CD4-positive, alpha-beta T cell treated with Interleukin-10 for 1 hour (primary cell): ENCODE data around the gene KIF2C.
"Not testable (repeated sequence)": the region's sequence is repeated elsewhere in the genome, so short reads cannot be mapped to it uniquely, and the experiment has no call there.

Source experiments
- DNase-seq: peaks from one replicate; pipeline ENCODE4 v3.0.0-alpha.2; 2020

The KIF2C gene

DNA sequence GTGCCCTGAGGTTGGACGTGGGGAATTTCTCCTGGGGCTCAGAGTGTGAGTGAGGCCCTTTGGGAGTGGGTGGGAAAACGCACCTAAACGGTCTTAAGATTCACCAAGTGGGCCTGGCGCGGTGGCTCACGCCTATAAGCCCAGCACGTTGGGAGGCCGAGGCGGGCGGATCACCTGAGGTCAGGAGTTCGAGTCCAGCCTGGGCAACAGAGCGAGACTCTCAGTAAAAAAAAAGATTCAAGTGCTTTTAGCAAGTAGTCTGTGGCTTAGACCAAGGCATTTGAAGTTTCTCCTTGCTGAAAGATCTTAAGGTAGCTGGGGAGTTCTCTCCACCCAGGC is 37.1 kb downstream of the KIF2C start:
- no peak for DNase-seq

DNA sequence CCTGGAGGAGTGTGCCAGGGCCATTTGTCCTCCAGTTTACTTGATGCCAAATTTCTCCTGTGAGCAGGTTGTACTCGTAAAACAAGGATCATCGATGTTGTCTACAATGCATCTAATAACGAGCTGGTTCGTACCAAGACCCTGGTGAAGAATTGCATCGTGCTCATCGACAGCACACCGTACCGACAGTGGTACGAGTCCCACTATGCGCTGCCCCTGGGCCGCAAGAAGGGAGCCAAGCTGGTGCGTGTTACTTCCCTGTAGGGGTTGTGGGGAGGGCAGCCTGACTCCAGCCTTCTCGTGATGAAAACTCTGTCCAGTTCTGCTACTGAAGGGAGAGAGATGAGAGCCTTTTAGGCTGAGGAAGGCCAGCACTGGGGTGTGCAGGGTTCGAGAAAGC is 37.9 kb downstream of the KIF2C start:
- DNase-seq, result no peak

- no peak for DNase-seq
Measured at GRCh38 chr1:44777969-44778635, 38.5 kb downstream of the KIF2C start.

DNA sequence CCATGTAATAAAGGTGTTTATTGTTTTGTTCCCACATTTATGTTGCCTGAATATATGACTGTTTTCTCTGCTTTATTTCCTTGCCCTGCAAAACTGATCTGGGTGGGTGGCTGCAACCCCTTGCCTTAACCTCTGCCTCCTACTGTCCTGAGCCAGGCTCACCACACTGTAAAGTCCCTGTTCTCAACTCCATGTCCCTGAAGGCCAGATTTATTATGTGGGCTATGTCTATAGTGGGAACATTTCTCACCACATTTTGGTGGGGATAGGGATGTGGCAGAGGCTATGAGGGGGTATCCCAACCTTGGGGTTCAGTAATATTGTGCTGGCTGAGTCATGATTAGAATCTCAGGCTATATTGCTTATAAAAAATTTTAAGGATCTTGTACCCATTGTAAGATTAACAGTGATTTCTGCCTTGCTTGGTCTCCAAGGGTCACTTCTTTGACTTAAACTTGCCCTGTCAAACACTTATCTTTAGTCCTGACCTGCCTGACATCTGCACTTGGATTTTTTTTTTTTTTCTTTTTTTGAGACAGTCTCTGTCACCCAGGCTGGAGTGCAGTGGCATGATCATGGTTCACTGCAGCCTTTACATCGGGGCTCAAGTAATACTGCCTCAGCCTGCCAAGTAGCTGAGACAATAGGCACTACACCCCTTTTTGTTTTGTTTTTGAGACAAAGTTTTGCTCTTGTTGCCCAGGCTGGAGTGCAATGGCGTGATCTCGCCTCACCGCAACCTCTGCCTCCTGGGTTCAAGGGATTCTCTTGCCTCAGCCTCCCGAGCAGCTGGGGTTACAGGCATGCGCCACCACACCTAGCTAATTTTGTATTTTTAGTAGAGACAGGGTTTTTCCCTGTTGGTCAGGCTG is 39.3 kb downstream of the KIF2C start:
- no peak for DNase-seq

DNA sequence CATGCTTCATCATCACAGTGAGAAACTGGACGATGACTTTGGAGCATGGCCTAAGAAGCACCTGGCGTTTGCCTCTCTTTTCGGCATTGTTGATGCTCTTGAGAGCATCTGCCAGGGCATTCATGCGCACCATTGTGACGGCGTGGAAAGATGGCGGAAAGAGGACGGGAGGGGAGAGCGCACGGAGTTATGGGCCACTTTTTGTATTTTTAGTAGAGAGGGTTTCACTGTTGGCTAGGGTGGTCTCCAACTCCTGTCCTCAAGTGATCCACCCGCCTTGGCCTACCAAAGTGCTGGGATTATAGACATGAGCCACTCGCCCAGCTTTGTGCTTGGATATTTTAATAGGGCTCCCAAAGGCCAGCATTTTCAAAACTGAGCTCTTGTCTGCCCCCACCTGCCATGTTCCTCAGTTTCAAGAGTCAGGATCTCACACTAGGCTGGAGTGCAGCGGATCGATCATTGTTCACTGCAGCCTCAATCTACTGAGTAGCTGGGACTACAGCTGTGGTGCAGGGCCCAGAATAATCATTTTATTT is 41.0 kb downstream of the KIF2C start:
- DNase-seq, result no peak

- no peak for DNase-seq
Measured at GRCh38 chr1:44783697-44784093, 44.1 kb downstream of the KIF2C start.

- peak; percentile 44 for DNase-seq
Measured at GRCh38 chr1:44784094-44785028, 44.7 kb downstream of the KIF2C start.

DNA sequence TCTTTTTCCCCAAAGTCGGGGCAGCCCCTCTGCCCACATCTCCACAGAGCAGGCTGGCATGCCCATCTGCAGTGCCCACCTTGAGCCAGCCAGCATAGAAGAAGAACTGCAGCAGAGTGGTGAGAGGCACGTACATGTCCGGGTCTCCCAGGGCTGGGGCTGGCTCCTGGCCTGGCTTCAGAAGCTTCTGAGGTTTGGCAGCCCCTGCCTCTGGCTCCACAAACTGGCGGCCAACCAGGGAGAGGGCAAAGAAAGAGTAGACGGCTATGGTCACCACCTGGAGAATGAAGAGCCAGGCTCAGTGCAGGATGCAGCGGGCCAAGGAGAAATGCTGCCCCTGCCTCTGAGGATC is 45.4 kb downstream of the KIF2C start:
- no peak for DNase-seq

GRCh38 chr1:44785501-44786137 is 46.0 kb downstream of the KIF2C start:
- DNase-seq, result no peak

DNA sequence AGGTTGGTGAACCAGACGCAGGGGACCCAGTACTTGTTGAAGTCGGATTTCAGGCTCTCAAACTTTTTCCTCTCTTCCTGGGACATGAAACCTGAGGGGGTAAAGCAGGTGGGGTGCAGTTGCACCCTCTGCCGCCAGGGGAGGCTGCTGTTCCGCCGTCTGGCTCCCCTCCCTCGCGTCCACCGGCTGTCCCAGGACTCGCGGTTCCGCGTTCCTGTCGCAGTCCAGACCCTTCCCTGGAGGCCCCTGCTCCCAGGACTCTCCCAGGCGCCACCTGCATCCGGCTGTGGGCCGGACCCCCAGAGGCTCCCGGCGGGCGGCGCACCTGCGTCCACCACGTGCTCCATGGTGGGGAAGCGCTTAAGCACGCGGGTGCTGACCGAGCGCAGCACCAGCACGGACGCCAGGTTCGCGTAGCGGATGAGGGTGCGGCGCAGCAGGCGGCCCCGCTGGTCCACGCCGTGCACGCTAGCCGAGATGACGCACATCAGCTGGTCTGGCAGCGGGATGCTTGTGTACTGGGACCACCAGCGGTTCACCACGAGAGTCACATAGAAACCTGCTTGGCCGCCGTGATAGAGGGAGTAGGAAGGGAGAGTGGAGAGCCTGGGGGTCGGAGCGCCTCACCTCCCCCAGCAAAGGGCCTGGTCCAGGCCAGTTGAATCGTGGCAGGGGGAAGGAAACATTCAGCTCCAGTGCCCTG is 46.7 kb downstream of the KIF2C start:
- DNase-seq, result peak; percentile 82

DNA sequence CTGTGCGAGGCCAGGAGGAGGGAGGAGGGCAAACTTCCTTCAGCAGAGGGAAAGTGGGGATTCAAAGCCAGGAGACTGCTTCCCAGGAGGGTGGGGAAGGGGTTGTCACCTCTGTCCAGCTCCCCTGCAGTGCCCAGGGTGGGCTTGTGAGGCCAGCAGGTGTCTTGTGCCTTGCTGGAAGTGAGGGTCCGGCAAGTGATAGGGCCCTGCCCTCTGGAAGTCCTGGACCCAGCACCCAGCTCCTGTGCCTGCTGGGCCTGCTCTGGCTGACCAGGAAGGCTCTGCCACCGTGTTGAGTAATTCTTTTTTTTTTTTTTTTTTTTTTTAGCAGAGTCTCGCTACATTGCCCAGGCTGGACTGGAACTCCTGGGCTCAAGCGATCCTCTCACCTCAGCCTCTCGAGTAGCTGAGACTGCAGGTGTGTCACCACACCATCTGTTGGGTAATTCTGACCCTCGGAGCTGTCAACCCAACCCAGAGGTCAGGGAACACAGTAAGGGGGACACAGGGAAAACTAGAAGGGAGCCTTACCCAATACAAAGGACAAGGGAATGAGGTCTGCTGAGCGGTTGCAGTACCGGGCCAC is 47.3 kb downstream of the KIF2C start:
- no peak for DNase-seq

GRCh38 chr1:44787506-44787905 is 47.9 kb downstream of the KIF2C start:
- DNase-seq, result no peak

DNA sequence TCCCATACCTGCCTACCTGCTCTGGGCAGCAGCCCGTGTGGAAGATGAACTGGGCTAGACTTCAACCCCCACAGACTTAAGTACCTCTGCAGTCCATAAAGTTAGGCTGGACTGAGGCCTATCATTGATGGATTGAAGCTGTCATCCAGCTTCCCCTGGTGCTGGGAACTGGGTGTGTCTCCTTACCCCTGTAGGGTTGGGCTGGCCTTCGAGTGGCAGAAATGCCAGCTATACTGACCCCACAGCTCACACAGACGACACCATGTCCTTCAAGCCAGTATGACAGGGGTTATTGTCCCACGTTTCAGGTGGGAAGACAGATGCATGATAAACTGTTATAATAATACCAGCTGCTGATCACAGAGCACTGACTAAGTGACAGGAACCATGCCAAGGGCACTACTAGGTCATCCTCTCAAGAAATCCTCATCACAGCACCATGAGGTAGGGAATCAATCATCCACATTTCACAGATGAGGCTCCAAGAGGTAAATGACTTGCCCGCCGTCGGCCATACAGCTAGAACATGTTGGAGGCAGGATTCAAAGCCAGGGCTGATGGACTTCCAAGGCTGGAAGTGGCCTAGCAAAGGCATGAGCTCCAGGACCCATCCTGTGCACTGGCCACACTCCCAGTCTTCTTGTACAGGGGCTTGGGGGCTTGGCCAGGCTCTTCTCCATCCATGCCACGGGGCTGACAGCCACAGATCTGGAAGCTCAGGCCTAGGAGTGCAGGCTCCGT is 48.7 kb downstream of the KIF2C start, which contains the start of gene BEST4:
TSS of gene BEST4 (minus strand) at position 51 of the 741 bp plus-strand sequence. CDS start 465 bp downstream, outside the sequence.
- DNase-seq, result no peak

DNA sequence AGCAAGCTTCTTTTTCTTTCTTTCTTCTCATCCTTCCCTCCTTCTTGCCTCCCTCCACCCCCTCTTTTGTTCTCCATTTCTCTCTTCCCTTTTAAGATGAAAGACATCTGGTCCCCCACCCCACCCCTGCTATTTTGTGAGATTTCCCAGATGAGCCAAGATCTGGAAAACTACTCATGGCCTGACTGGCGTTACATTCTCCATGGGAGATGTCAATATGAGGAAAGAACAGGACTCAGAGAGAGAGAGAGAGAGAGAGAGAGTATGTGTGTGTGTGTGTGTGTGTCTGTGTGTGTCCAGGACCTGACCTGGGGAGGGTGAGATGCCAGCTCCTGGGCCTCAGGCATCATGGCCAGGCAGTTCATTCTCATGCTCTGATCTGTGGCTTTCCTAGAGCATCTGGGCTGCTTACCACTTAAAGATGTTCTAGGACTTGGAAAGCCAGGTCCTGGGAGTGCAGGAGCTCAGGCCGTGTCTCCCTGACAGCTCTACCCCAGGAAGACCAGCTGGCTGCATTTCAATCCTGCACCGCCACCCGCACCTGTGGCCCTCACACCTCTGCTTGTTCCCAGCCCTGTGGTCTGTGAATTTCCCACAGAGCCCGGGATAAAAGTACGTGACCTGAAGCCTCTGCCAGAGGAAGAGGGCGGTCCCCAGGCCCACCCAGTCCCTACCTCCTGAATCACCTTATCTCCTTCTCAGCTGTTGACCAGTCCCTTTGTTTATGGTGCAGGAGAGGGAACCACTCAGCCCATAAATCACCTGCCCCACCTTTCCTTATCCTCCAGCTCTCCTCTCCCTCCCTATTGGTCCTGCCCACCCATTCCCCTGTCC is 51.5 kb downstream of the KIF2C start:
- no peak for DNase-seq

DNA sequence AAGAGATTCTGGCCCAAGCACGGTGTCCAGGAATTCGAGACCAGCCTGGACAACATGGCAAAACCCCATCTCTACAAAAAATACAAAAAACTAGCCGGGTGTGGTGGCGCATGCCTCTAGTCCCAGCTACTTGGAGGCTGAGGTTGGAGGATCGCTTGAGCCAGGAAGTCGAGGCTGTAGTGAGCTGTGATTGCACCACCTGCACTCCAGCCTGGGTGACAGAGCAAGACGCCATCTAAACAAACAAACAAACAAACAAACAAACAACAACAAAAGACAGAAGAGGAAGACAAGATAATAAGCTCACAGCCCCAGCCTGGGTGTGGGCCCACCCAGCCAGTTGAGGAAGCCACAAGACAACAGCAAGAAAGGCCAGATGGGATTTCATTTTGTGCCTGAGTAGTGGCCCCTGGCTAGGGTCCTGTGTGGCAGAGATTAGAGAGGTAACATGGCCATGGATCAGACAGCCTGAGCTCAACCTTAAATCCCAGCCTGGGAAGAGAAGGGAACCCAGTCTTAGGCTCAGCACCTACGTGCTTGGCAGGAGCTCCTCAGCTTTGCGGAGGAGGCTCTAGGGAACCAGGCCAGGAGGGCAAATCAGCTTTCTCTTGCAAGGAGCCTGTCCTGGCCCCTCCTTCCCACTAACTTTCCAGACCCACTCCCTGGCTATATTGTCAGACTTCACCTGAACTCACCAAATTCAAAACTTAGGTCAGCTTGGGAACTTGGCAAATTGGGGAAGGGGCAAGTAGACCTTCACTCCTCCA is 53.3 kb downstream of the KIF2C start:
- DNase-seq, result no peak

DNA sequence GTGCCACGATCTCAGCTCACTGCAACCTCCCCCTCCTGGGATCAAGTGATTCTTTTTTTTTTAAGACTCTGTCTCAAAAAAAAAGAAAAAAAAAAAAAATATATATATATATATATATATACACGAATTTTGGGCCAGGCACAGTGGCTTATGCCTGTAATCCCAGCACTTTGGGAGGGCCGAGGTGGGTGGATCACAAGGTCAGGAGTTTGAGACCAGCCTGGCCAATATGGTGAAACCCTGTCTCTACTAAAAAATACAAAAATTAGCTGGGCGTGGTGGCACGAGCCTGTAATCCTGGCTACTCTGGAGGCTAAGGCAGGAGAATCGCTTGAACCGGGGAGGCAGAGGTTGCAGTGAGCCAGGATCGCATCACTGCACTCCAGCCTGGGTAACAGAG is 58.2 kb downstream of the KIF2C start:
- DNase-seq, result not testable (repeated sequence)

DNA sequence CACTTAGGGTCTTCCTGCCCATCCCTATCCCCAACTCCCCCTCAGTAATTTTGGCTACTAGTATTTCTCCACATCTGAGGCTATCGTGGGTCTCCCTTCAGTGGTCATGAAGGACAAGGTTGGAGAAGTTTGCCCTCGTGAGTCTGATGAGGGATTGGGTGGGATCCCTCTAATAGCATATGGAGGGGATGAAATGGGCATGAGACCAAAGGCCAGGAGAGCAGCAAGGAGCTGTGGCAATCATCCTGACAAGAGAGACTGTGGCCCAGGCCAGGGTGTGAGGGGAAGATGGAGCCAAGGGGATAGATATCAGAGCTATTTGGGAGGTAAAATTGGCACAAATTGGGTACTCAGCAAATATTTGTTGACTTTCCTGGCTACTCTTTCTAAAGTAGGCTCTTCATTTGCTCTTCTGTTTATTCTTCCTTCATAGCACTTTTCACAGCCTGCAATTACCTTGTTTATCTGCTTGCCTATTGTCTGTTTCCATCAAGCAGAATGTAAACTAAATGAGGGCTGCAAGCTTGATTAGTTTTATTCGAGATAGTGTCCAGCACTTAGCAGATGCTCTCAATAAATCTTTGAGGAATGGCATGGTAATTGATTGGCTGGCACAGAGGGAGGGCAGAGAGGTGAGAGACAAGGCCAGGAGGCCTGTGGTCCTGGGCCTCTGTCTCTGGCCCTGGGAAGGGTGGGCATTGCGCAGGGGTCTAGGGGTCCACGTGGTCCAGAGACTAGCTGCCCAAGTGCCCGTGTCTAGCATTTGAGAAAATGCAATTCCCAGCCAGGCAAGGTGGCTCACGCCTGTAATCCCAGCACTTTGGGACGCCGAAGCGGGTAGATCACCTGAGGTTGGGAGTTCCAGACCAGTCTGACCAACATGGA is 59.1 kb downstream of the KIF2C start:
- DNase-seq, result no peak
